WERI-Rb-1 (cell line): ENCODE data around the gene ZNF487.
A peak's percentile ranks its signal among the peaks of the same experiment; 100 is the strongest.

Experiments used
- DNase-seq: peaks from one replicate; pipeline ENCODE4 v3.0.0-alpha.2; 2020
- H3K27ac ChIP-seq: fragments of 250-450 bp; sonication (Bioruptor Pico); 2 replicates; pipeline ENCODE4 v1.5.1; 2020; ENCODE audit warnings: mild to moderate bottlenecking, moderate library complexity
- H3K27me3 ChIP-seq: fragments of 250-450 bp; sonication (Bioruptor Pico); 2 replicates; pipeline ENCODE4 v1.5.1; 2021; ENCODE audit warnings: mild to moderate bottlenecking, low read depth, moderate library complexity; ENCODE audit not compliant: insufficient read depth, severe bottlenecking
- H3K36me3 ChIP-seq: fragments of 250-450 bp; sonication (Bioruptor Pico); 2 replicates; pipeline ENCODE4 v1.5.1; 2020; ENCODE audit warnings: mild to moderate bottlenecking, moderate library complexity
- H3K4me3 ChIP-seq: 2 replicates; pipeline ENCODE4 v1.5.1; 2011; ENCODE audit warnings: low read depth, mild to moderate bottlenecking, control low read depth, low read length
- H3K9me3 ChIP-seq: fragments of 250-450 bp; sonication (Bioruptor Pico); 2 replicates; pipeline ENCODE4 v1.5.1; 2021; ENCODE audit warnings: mild to moderate bottlenecking, moderate library complexity; ENCODE audit not compliant: severe bottlenecking
- TF ChIP-seq, protein P1 (sequence below): IDR thresholded peaks from 2 replicates; pipeline ENCODE4 v1.5.1; 2011; ENCODE audit warnings: low read depth, mild to moderate bottlenecking, control low read depth, inconsistent platforms, low read length

ZNF487 gene

DNA sequence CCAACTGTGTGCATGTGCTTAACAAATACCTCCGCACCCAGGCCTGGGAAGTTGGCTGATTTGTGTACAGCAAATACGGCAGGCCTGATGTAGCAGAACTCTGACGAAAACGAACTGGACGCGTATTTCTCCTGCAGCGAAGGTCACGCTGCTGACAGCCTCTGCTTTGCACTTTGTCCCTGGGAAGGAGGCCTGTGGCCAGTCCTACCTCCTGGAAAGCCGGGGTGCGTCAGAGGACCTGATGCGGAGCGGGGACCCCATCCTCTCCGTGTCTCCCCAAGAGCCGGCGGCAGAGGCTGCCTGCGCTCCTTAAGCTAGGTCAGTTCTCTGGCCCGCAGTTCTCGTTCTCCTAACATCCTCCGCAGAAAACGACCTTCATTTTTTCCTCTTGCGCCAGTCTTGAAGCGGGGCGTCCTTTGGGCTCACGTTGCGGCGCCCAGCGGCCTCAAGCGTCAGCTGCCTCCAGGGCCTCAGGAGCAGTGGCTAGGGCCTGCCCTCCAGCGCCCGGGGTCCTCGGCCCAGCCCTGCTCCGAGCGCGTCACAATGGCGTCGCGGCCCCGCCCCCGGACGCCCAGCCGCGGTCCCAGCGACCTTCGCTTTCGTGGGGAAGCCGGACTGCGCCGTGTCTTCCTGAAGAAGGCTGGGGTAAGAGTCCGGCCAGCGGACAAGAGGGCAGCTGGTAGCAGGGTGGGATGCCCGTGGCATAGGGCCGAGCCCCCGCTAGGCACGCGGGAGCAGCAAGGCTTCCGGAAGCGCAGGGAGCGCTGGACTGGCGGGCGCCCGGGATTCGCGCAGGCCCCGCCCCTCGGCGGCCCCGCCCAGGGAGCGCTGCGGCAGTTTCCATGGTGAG, at the start of gene ZNF487:
TSS of gene ZNF487 (plus strand) at position 821 of the 850 bp plus-strand sequence. CDS start 38,703 bp downstream, outside the sequence.
- peak within 1 kb of the TSS; percentile 96 for H3K27ac ChIP-seq
- H3K36me3 ChIP-seq: no peaks in the 10 kb centered on the region
- peak within 1 kb of the TSS; percentile 80 for H3K4me3 ChIP-seq
- TF ChIP-seq, protein P1, sequence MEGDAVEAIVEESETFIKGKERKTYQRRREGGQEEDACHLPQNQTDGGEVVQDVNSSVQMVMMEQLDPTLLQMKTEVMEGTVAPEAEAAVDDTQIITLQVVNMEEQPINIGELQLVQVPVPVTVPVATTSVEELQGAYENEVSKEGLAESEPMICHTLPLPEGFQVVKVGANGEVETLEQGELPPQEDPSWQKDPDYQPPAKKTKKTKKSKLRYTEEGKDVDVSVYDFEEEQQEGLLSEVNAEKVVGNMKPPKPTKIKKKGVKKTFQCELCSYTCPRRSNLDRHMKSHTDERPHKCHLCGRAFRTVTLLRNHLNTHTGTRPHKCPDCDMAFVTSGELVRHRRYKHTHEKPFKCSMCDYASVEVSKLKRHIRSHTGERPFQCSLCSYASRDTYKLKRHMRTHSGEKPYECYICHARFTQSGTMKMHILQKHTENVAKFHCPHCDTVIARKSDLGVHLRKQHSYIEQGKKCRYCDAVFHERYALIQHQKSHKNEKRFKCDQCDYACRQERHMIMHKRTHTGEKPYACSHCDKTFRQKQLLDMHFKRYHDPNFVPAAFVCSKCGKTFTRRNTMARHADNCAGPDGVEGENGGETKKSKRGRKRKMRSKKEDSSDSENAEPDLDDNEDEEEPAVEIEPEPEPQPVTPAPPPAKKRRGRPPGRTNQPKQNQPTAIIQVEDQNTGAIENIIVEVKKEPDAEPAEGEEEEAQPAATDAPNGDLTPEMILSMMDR: peak; percentile 44; the same call in 1 of the 2 replicates
- DNase-seq: peak; percentile 86
- no peaks in the 10 kb centered on the region for H3K9me3 ChIP-seq
- no peaks in the 10 kb centered on the region for H3K27me3 ChIP-seq

DNA sequence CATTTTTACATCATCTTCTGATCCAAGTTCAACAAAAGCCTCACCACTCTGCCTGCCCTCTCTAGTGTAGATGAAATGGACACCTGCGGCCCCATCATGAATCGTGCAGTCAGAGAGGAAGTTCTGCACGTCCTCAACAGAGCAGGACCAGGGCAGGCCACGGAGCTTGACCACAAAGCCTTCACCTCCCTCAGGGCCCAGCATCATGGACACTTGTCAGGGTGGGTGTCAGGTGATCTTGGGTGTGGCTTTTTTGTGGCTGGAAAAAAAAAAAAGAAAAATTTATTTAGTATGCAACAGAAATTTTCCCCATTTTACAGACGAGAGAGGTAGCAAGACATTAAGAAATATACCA, 49.3 kb upstream of the ZNF487 start:
- Histone ChIP-seq H3K27me3 (no peaks in the 10 kb centered on the region), H3K4me3 (no peak overlapping the region), H3K36me3 (peaks cover 83% of the 10 kb centered on the region), H3K27ac (no peak overlapping the region), H3K9me3 (no peaks in the 10 kb centered on the region)
- TF ChIP-seq, protein P1: no peak
- no peak for DNase-seq

DNA sequence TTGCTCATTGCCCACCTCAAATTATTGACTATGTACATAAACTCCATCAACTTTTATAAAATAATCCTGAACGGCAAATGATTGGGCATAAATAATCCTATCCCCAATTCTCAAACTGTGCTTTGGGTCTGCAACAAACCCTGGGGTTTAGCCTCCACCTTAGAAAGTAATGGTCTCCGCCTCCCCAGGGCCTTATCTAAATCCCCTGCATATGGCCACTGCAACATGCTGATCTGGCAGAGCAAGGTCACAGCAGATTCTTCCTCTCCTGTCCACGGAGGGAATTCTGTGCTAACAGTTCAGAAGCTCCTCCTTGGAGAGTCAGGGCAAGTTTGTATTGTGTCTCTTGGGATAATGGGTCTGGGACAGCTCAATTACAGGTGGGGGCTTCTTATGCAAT, 47.0 kb upstream of the ZNF487 start:
- DNase-seq: peak; percentile 66
- Histone ChIP-seq H3K36me3 (peaks cover 99% of the 10 kb centered on the region), H3K27me3 (no peaks in the 10 kb centered on the region), H3K9me3 (no peaks in the 10 kb centered on the region), H3K27ac (peak overlapping the region; percentile 64), H3K4me3 (no peak overlapping the region)
- TF ChIP-seq, protein P1: no peak

DNA sequence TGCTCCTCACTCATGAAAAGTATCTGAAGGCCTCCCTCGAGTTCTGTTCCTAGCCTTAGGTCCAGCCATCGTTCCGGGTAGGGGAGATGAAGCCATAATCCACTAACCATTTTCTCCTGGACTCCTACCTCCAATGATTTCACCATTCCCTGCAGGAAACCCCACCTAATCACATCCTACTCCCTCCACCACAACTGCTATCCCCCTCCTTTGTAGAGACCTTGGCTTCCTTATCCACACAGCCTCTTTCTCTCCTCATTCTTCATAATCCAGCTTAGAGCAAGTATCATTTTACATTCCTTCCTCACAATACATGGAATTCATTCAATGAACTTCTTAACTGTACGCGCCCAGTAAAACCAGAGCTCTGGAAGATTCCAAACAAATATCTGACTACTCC, 46.6 kb upstream of the ZNF487 start:
- DNase-seq: no peak
- Histone ChIP-seq H3K36me3 (peaks cover 100% of the 10 kb centered on the region), H3K9me3 (no peaks in the 10 kb centered on the region), H3K27me3 (no peaks in the 10 kb centered on the region), H3K27ac (peak overlapping the region; percentile 64), H3K4me3 (no peak overlapping the region)
- TF ChIP-seq, protein P1: no peak

DNA sequence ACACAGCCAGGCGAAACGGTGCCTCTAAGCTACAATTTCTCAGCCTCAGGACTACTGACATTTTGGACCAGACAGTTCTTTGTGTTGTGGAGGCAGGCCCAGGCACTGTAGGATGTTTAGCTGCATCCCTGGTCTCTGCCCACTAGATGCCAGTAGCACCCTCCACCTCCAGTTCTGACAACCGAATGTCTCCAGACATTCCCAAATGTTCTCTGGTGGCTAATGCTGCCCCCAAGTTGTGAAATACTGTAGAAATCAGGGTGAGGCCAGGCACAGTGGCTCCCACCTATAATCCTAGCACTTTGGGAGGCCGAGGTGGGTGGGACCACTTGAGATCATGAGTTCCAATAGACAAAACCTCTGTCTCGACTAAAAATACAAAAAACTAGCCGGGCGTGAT, 46.2 kb upstream of the ZNF487 start:
- H3K27me3 ChIP-seq: no peaks in the 10 kb centered on the region
- H3K9me3 ChIP-seq: no peaks in the 10 kb centered on the region
- peak overlapping the region; percentile 64 for H3K27ac ChIP-seq
- peaks cover 100% of the 10 kb centered on the region for H3K36me3 ChIP-seq
- TF ChIP-seq, protein P1: peak; percentile 83
- peak; percentile 58 for DNase-seq
- H3K4me3 ChIP-seq: no peak overlapping the region
